ENCODE measurements around the gene CD52.
A peak's percentile ranks its signal among the peaks of the same experiment; 100 is the strongest.
"Not testable (repeated sequence)": the region's sequence is repeated elsewhere in the genome, so short reads cannot be mapped to it uniquely, and the experiment has no call there.

The CD52 gene

GRCh38 chr1:26300578-26301275, 17.0 kb upstream of the CD52 start:
- no peak for DNase-seq (ENCODE audit: low read depth, low spot score)

GRCh38 chr1:26302733-26303405, 14.9 kb upstream of the CD52 start:
- no peak for DNase-seq (ENCODE audit: low read depth, low spot score)

DNA sequence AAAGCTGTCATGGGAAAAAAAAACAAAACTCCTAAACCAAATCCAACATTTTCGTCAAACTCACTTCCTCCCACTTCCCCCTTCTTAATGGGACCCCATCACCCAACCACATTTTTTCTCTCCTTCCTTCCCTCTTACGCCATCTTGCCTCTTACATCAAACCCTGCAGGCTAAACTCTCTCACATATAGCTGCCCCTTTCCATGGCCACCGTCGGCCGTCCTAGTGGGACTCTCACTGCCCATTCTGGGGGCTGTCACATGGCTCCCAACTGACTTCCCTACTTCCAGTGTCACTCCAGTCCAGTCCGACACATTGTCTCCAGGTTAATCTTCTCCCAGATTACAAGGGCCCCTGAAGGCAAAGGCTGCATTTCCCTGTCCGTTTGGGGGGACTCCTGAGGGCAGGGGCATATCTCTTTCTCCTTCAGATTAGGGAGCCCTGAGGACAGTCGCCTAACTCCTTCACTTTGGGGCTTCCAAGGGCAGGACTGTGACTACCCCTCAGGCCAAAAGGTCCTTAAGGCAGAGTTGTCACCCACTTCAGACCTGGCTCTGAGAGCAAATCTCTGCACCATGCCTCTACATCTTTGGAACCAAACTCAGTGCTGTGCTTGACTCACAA, 12.0 kb upstream of the CD52 start:
- no peak for DNase-seq (ENCODE audit: low read depth, low spot score)

DNA sequence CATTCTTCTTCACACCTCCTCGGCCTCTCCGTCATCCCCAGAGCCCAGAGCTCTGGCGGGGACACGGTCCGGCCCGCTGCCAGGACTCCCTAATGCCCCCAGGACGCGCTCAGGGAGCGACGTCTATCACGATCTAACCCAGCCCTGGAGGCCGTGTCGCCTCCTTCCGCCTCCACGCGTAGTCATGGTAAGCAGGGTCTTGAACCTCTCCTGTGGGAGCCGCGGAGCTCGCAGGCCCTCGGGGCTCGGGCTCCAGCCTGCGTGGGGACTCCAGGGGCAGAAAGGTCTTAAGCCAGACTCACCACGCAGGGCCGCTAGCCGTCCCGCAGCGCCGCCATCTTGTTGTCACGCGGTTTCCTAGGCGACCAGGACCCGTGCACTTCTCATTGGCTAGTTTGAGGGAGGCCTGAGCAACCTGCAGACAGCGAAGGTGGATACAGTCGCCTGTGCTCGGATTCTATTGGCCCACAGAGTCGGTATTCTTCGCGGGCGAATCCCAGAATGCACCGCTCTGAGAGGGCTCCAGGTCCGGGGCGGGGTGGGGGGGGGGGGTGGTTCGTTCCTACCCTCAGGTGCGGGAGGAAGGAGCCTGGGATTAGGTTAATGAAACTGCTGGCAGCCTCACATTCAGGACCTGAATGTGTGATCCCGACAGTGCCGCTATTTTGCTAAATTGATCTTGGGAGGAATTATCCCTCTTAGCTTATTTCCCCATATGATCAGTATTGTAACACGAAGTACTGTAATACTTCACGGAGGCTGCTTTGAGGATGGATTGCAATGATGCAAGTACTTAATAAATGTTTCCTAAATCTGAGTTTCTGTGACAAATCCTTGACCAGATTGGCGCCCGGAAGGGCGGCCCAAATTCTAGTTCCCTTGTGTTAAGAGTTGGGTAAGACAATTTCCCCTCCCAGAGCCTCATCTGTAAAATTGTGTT, 11.2 kb upstream of the CD52 start, which contains the start of gene UBXN11:
TSS of gene UBXN11 (minus strand) at position 347 of the 940 bp plus-strand sequence. CDS start 3,753 bp downstream, outside the sequence.
- peak; percentile 91 for DNase-seq (ENCODE audit: low read depth, low spot score)

DNA sequence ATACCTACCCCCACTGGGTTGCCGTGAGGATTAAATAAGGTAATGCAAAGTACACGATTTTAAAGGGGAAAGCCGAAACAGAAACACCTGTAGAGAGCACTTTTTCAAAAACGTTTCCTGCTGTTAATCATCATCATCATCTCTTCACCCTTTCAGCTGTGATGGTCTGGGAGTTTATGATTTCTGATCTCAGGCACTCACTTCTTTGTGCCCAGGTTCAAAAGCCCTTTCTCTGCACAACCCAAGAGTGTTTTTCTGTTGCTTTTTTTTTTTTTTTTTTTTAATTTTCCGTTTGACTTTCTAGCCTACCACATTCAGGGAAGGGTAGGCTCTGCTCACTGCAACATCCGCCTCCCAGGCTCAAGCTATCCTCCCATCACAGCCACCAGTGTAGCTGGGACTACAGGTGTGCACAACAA, 10.4 kb upstream of the CD52 start:
- DNase-seq (ENCODE audit: low read depth, low spot score), result no peak

GRCh38 chr1:26307966-26308899, 9.5 kb upstream of the CD52 start:
- DNase-seq (ENCODE audit: low read depth, low spot score), result not testable (repeated sequence)

GRCh38 chr1:26314501-26314900, 3.3 kb upstream of the CD52 start:
- DNase-seq (ENCODE audit: low read depth, low spot score), result no peak

- no peak for DNase-seq (ENCODE audit: low read depth, low spot score)
These were observed 1.6 kb upstream of the CD52 start for GRCh38 chr1:26315874-26316850.

- DNase-seq (ENCODE audit: low read depth, low spot score), result no peak
These were observed 612 bp upstream of the CD52 start for GRCh38 chr1:26317146-26317545.

GRCh38 chr1:26318338-26319064, 743 bp downstream of the CD52 start:
- DNase-seq (ENCODE audit: low read depth, low spot score), result no peak

- no peak for DNase-seq (ENCODE audit: low read depth, low spot score)
These were observed 3.1 kb downstream of the CD52 start for GRCh38 chr1:26320896-26321295.

DNA sequence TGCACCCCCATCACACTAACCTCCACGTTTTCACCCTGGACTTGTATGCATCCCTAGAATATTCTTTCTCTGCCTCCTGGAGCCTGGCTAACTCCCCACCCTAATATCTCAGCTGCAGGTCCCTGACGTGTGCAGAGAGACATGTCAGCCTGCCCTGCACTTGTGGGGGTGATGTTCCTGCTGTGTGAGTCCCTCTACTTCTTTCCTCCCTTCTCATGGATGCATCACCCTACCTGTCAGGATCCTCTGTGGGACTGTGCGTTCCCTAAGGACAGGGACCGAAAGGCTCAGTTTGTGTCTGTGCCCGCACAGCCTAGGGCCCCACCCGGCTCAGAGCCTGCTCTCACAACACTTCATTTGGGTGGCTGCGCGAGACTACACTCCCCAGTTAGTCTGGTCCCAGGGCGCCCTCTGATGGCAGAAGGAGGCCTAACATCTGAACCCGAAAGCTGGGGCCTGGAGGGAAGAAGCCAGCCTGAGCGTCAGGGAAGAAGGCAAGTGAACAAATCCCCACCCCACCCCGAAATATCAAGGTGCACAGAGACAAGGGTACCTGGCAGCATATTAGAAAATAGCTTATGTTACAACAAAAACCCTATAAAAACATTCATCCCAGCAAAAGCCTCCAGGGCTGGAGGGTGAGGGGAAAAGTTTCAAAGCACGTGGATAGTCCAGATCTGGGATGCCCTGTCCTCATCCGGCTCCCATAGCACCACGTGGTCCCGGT, 3.7 kb downstream of the CD52 start:
- peak; percentile 90 for DNase-seq (ENCODE audit: low read depth, low spot score)

GRCh38 chr1:26322042-26322331, 4.2 kb downstream of the CD52 start:
- no peak for DNase-seq (ENCODE audit: low read depth, low spot score)

DNA sequence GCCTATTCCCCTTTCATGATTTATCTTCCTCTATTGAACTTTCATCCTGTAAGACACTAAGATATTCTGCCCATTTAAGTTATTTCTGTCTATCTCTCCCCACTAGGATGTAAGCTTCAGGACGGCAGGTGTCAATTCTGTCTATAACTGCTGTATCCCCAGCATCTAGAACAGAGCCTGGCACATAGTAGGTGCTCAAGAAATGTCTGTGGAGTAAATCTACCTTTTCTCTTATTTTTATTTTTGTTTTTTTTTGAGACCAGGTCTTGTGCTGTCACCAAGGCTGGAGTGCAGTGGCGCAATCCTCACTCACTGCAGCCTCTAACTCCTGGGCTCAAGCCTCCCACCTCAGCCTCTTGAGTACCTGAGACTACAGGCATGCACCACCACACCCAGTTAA, 5.6 kb downstream of the CD52 start:
- DNase-seq (ENCODE audit: low read depth, low spot score), result no peak

DNA sequence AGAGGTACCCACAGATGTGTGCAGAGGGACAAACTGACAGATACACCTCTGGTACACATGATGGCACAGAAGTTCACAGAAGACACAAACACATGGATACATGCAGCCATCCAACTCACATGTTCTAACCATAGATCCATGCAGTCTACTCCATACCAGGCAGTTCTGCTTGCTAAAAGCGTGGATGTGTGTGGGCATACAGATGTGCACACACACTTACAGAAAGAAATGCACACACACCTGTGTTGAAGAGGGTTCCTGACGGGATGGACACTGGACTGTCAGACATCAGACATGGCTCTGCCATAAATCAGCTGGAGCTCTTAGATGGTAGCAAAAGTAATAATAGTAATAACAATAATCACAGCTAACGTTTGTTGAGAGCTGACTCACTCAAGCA, 6.8 kb downstream of the CD52 start:
- no peak for DNase-seq (ENCODE audit: low read depth, low spot score)

- DNase-seq (ENCODE audit: low read depth, low spot score), result no peak
These were observed 10.2 kb downstream of the CD52 start for GRCh38 chr1:26327956-26328362.

DNA sequence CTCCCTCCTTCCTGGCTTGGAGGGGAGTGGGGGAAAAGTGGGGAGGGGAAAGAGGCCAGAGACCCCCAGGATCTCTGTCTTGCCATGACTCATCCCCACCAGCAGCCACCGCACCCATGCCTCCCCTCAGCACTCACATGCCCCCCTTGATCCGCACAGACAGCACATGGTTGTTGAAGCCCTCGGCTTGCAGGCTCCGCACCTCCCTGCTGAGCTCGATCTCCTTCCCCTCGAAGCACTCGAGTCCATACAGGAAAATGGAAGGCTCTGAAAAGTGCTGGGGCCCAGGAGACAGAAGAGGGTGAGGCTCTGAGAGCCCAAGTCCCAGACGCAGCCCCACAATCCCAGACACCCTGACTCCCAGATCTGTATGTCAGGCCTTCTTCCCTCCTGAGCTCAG, 10.8 kb downstream of the CD52 start:
- DNase-seq (ENCODE audit: low read depth, low spot score), result no peak

DNA sequence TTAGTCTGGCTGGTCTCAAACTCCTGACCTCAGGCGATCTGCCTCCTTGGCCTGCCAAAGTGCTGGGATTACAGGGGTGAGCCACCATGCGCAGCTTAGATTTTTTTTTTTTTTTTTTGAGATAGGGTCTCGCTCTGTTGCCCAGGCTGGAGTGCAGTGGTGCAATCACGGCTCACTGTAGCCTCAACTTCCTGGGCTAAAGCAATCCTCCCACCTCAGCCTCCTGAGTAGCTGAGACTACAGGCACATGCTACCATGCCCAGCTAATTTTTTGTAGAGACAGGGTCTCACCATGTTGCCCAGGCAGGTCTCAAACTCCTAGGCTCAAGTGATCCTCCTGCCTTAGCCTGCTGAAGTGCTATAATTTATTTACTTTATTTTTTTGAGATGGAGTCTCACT, 11.6 kb downstream of the CD52 start:
- not testable (repeated sequence) for DNase-seq (ENCODE audit: low read depth, low spot score)

All from activated CD4-positive, CD25-positive, alpha-beta regulatory T cell treated with anti-CD3 and anti-CD28 coated beads, Interleukin-2, amount 50 U/mL, for 16 hours (primary cell).